ENCODE results near the gene GFAP.

Gene GFAP

DNA sequence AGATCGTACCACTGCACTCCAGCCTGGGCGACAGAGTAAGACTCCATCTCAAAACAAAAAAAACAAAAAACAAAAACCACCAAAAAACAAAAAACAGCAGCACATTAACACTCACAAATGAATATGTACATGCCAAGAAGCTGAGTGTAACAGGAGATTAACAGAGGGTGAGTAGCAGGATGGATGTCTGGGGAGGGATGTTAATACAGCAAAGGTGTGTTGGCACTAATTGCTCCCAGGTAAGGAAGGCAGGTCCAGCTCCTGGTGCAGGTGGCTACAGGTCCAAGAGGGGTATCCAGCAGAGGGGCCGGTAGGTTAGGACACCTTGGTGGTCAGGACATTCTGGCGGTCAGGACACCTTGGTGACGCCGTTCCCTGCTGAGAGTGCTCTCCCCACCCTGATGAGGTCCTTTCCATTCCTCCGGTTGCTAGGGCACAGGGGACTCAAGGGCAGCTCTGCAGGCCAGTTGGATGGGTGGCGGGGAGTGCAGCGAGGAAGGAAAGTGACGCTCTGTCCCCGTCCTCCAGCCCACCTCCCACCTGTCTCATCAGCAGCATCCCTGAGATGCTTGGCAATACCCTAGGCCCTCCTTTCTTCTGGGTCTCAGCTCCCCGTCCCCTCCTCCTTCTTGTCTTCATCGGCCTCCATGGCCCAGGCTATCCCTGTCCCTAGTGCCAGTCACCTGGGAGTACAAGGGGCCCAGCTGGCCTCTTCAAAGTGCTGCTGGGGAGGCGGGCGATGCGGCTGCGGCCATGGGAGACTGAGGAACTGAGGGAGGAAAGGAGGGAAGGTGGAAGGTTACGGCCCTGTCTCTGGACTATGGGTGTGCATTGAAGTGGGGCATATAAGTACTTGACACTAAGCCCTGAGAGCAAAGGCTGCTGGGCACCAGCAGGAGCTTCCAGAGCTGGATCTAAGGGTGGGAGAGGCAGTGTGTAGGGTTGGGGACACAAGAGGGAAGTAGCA lies 10.7 kb upstream of the GFAP start:
- no peak for ATAC-seq
- TF ChIP-seq RARB (CRISPR knock-in tag; IDR thresholded peaks at IDR 0.05) (no peak), ARNTL (CRISPR knock-in tag; IDR thresholded peaks at IDR 0.05; ENCODE audit: borderline replicate concordance, low read depth) (no peak), ZC3H10 (CRISPR knock-in tag; IDR thresholded peaks at IDR 0.05) (no peak), OSR1 (CRISPR knock-in tag; IDR thresholded peaks at IDR 0.05) (no peak)
- TF ChIP-seq, protein P1, sequence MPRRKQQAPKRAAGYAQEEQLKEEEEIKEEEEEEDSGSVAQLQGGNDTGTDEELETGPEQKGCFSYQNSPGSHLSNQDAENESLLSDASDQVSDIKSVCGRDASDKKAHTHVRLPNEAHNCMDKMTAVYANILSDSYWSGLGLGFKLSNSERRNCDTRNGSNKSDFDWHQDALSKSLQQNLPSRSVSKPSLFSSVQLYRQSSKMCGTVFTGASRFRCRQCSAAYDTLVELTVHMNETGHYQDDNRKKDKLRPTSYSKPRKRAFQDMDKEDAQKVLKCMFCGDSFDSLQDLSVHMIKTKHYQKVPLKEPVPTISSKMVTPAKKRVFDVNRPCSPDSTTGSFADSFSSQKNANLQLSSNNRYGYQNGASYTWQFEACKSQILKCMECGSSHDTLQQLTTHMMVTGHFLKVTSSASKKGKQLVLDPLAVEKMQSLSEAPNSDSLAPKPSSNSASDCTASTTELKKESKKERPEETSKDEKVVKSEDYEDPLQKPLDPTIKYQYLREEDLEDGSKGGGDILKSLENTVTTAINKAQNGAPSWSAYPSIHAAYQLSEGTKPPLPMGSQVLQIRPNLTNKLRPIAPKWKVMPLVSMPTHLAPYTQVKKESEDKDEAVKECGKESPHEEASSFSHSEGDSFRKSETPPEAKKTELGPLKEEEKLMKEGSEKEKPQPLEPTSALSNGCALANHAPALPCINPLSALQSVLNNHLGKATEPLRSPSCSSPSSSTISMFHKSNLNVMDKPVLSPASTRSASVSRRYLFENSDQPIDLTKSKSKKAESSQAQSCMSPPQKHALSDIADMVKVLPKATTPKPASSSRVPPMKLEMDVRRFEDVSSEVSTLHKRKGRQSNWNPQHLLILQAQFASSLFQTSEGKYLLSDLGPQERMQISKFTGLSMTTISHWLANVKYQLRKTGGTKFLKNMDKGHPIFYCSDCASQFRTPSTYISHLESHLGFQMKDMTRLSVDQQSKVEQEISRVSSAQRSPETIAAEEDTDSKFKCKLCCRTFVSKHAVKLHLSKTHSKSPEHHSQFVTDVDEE (CRISPR knock-in tag; IDR thresholded peaks at IDR 0.05), result no peak
- TF ChIP-seq, protein P2, sequence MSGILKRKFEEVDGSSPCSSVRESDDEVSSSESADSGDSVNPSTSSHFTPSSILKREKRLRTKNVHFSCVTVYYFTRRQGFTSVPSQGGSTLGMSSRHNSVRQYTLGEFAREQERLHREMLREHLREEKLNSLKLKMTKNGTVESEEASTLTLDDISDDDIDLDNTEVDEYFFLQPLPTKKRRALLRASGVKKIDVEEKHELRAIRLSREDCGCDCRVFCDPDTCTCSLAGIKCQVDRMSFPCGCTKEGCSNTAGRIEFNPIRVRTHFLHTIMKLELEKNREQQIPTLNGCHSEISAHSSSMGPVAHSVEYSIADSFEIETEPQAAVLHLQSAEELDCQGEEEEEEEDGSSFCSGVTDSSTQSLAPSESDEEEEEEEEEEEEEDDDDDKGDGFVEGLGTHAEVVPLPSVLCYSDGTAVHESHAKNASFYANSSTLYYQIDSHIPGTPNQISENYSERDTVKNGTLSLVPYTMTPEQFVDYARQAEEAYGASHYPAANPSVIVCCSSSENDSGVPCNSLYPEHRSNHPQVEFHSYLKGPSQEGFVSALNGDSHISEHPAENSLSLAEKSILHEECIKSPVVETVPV (CRISPR knock-in tag; IDR thresholded peaks at IDR 0.05), result no peak

DNA sequence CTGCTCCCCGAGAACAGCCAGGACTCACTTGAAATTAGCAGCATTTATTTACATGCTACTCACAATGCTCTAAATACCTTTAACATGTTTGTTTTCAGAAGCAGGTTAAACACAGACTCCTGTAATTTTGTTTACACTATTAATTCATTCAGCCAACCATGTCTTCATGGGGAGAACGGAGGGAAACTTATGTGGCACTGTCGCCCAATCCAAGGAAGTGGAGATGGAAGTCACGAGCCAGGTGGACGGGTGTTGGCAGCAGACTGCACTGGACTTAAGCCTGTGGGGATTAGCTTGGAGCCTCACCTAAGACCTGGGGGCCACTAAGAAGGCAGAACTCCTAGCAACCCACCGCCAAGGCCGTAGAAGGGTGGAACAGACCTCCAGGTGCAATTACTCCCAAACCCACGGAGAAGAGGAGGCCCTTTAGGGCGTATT lies 8.8 kb upstream of the GFAP start:
- ATAC-seq, result no peak
- TF ChIP-seq TCF4 (CRISPR knock-in tag; IDR thresholded peaks at IDR 0.05; ENCODE audit: borderline replicate concordance) (no peak), ZFP30 (CRISPR knock-in tag; IDR thresholded peaks at IDR 0.05) (no peak)
- TF ChIP-seq, protein P3, sequence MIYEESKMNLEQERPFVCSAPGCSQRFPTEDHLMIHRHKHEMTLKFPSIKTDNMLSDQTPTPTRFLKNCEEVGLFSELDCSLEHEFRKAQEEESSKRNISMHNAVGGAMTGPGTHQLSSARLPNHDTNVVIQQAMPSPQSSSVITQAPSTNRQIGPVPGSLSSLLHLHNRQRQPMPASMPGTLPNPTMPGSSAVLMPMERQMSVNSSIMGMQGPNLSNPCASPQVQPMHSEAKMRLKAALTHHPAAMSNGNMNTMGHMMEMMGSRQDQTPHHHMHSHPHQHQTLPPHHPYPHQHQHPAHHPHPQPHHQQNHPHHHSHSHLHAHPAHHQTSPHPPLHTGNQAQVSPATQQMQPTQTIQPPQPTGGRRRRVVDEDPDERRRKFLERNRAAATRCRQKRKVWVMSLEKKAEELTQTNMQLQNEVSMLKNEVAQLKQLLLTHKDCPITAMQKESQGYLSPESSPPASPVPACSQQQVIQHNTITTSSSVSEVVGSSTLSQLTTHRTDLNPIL (CRISPR knock-in tag; IDR thresholded peaks at IDR 0.05; ENCODE audit: low read depth), result no peak

DNA sequence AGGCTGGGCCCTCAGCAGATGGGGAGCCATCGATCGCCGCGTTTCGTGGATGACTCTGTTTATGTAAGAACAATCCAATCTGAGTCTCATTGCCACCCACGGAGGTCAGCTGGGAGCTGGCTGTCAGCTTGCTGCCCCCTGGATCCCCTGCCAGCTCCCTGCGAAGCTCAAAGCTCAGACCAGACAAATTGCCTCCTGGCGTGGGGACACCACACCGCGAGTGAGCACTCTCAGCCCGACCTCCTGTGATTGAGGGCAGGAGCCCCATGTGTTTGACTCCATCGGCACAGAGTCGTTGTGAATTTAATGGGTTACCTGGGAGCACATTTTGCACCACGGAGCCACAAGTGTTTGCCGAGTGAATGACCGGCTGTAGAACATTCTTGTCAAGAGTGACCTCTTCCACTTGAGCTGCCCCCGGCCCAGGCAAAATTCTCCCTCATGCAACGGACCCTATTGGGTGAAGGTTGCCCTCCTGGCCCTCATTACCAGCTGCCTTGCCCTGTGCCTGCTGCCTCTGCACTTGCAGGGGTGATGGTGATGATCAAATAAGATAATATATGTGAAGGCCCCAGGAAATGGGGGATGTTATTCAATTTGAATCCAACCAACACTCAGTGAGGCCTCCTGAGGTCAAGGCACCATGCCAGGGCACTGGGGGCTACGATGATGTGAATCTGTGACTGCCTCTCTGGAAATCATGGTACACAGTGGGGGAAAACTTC lies 7.6 kb upstream of the GFAP start:
- TF ChIP-seq ESRRG (CRISPR knock-in tag; IDR thresholded peaks at IDR 0.05) (no peak), SNAI2 (CRISPR knock-in tag; IDR thresholded peaks at IDR 0.05) (no peak), GLIS3 (CRISPR knock-in tag; IDR thresholded peaks at IDR 0.05) (no peak), TOX (CRISPR knock-in tag; IDR thresholded peaks at IDR 0.05; ENCODE audit: borderline replicate concordance) (no peak), BACH2 (CRISPR knock-in tag; IDR thresholded peaks at IDR 0.05; ENCODE audit: borderline replicate concordance) (no peak), ZFP30 (CRISPR knock-in tag; IDR thresholded peaks at IDR 0.05) (no peak), ZC3H10 (CRISPR knock-in tag; IDR thresholded peaks at IDR 0.05) (no peak), ZNF8 (CRISPR knock-in tag; IDR thresholded peaks at IDR 0.05) (no peak)
- TF ChIP-seq, protein P1 (CRISPR knock-in tag; IDR thresholded peaks at IDR 0.05), result no peak
- TF ChIP-seq, protein P3 (CRISPR knock-in tag; IDR thresholded peaks at IDR 0.05; ENCODE audit: low read depth), result no peak
- TF ChIP-seq, protein P2 (CRISPR knock-in tag; IDR thresholded peaks at IDR 0.05), result no peak
- no peak for ATAC-seq
